Gastrocnemius medialis (tissue), 4 donors: ENCODE data around the gene CDK18.

Experiments used
- POLR2A ChIP-seq, 2 donors: fragments of 450-650 bp; IDR thresholded peaks; one replicate each; pipeline ENCODE4 v1.6.1; 2017; ENCODE audit warnings: antibody characterized with exemption in 2 of 2, mild to moderate bottlenecking in 2 of 2, moderate library complexity in 2 of 2
- TF ChIP-seq, protein P1 (sequence below), 5 experiments: fragments of 450-650 bp in 3 of 5; fragments of 200-600 bp in 2 of 5; sonication (generic) in 2 of 5; IDR thresholded peaks in 4 of 5; conservative IDR thresholded peaks in 1 of 5; 1 replicate in 4 of 5; 2 replicates in 1 of 5; pipeline ENCODE4 v1.5.1; 2016 to 2019; ENCODE audit warnings: antibody characterized with exemption in 5 of 5, mild to moderate bottlenecking in 3 of 5, moderate library complexity in 3 of 5

DNA sequence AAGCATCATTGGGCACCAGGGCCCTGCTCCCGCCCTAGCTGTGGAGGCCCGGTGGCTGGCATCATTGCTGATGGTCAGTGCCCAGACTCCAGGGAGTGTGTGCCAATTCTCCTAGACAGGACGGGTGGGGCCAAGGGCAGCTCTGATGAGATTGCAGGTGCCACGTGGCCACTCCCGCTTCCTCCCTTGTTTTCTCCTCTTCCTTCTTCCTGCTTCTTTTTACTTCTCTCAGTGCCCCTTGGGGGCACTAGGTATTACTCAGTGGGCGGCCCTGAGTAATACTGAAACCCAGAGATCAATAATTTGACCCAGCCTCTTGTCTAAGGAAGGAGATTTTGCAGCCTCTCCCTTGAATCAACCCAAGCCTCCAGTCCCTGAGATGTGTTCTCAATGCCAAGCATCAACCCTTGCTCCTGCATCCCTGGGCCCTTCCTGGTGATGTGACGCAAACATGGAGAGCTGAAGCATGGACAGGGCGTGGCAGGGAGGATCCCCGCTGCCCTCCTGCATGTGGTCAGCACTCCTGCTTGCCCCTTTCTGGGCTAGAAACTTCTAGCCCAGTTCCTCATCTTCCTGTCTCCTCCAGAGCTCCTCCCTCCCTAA lies 32.4 kb downstream of the CDK18 start:
- TF ChIP-seq, protein P1, sequence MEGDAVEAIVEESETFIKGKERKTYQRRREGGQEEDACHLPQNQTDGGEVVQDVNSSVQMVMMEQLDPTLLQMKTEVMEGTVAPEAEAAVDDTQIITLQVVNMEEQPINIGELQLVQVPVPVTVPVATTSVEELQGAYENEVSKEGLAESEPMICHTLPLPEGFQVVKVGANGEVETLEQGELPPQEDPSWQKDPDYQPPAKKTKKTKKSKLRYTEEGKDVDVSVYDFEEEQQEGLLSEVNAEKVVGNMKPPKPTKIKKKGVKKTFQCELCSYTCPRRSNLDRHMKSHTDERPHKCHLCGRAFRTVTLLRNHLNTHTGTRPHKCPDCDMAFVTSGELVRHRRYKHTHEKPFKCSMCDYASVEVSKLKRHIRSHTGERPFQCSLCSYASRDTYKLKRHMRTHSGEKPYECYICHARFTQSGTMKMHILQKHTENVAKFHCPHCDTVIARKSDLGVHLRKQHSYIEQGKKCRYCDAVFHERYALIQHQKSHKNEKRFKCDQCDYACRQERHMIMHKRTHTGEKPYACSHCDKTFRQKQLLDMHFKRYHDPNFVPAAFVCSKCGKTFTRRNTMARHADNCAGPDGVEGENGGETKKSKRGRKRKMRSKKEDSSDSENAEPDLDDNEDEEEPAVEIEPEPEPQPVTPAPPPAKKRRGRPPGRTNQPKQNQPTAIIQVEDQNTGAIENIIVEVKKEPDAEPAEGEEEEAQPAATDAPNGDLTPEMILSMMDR (IDR thresholded peaks at IDR 0.05 in 4 of 5, conservative IDR thresholded peaks at IDR 0.05 in 1 of 5) = no peak
- TF ChIP-seq POLR2A (IDR thresholded peaks at IDR 0.05) = no peak
